Astrocyte of the spinal cord (primary cell): ENCODE data around the gene SLC38A2.
A peak's percentile ranks its signal among the peaks of the same experiment; 100 is the strongest.

Experiments
- DNase-seq: peaks from one replicate; pipeline ENCODE4 v3.0.0; 2011; ENCODE audit warnings: low read depth, low spot score
- H3K4me3 ChIP-seq: 2 replicates; pipeline ENCODE4 v1.5.1; 2011; ENCODE audit warnings: low read depth, mild to moderate bottlenecking, low read length, moderate library complexity
- CTCF ChIP-seq: IDR thresholded peaks from 2 replicates; pipeline ENCODE4 v1.5.1; 2012; ENCODE audit warnings: low read depth, mild to moderate bottlenecking, low read length, inconsistent platforms
- in situ Hi-C: cut with HindIII; loops from 2 replicates; pipeline ENCODE4 v1.10.0; 2017; ENCODE audit warnings: low sequenced_read_pairs

Gene SLC38A2

GRCh38 chr12:46374310-46374709 is 1.7 kb upstream of the SLC38A2 start:
- no peak for TF ChIP-seq CTCF
- in situ Hi-C loops = no loop called here
- DNase-seq = no peak
- no peak overlapping the region for H3K4me3 ChIP-seq

GRCh38 chr12:46373301-46374296 is 1.0 kb upstream of the SLC38A2 start:
- in situ Hi-C loops = no loop called here
- TF ChIP-seq CTCF = peak; percentile 35
- DNase-seq = peak; percentile 72
- peak overlapping the region; percentile 63 for H3K4me3 ChIP-seq

DNA sequence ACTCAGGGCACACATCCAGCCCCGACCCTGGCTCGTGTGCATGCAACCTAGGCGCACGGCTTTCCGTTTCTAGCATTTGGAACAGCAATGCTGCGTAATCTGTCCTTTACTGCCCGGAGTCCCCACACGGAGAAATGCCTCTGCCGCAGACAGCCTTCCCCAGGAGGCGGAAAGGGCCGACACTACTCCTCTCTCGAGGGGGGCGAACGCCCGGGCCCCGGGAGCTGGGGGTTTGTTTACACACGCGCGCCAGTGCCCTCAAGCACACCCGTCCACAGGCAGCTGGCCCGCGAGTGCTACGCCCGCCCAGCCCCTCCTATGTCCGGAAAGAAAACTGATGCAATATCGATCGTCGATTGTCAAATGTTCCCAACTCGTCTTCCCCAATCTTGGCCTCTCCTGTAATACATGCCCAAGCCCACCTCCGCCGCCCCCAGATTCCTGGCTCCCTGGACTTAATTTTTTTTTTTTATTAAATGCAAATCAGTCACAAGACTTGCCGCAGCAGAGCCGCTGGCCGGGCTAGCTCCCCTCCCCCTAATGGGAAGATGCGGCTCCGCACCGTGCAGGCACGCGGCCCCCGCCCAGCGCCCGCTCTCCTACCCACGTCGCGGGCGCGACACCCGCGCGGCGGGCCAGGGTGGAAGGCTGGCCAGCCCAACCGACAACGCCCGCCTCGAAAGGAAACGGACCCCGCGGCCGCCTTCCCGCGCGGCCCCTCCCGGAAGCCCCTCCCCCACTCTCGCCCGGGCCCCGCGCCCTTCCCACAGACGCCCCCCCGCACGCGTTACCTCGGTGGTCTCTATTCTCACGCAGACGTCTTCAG is 642 bp downstream of the SLC38A2 start:
- in situ Hi-C loops = no loop called here
- DNase-seq = peak; percentile 64
- no peak for TF ChIP-seq CTCF
- H3K4me3 ChIP-seq = peak overlapping the region; percentile 79

GRCh38 chr12:46370792-46371717 is 1.5 kb downstream of the SLC38A2 start:
- peak; percentile 90 for DNase-seq
- no peak for TF ChIP-seq CTCF
- H3K4me3 ChIP-seq = peak overlapping the region; percentile 79
- in situ Hi-C loops = no loop called here

- in situ Hi-C loops = no loop called here
- H3K4me3 ChIP-seq = peak overlapping the region; percentile 79
- DNase-seq = no peak
- TF ChIP-seq CTCF = no peak
These were observed 2.2 kb downstream of the SLC38A2 start for GRCh38 chr12:46370380-46370734.
